HK-2 (cell line): ENCODE results near the gene DDX5.
"Not testable (repeated sequence)": the region's sequence is repeated elsewhere in the genome, so short reads cannot be mapped to it uniquely, and the experiment has no call there.

Experiments
- DNase-seq: peaks from one replicate; pipeline ENCODE4 v3.0.0-alpha.2; 2018; ENCODE audit not compliant: unreplicated experiment

Gene DDX5

GRCh38 chr17:64492481-64493109, 13.5 kb downstream of the DDX5 start:
- DNase-seq, result no peak

- DNase-seq, result no peak
These were observed 14.1 kb downstream of the DDX5 start for GRCh38 chr17:64491994-64492393.

GRCh38 chr17:64491034-64491860, 14.8 kb downstream of the DDX5 start:
- DNase-seq, result no peak

GRCh38 chr17:64488301-64488700, 17.8 kb downstream of the DDX5 start:
- DNase-seq, result no peak

- DNase-seq, result no peak
These were observed 21.7 kb downstream of the DDX5 start for GRCh38 chr17:64484380-64484779.

GRCh38 chr17:64480951-64481350, 25.1 kb downstream of the DDX5 start:
- DNase-seq, result no peak

- DNase-seq, result no peak
These were observed 28.2 kb downstream of the DDX5 start for GRCh38 chr17:64477849-64478248.

- no peak for DNase-seq
These were observed 33.5 kb downstream of the DDX5 start for GRCh38 chr17:64472564-64472963.

- no peak for DNase-seq
These were observed 34.6 kb downstream of the DDX5 start for GRCh38 chr17:64471440-64471839.

- DNase-seq, result no peak
These were observed 35.5 kb downstream of the DDX5 start for GRCh38 chr17:64470625-64471024.

- not testable (repeated sequence) for DNase-seq
These were observed 39.3 kb downstream of the DDX5 start for GRCh38 chr17:64466834-64467233.

GRCh38 chr17:64466019-64466735, 39.9 kb downstream of the DDX5 start:
- no peak for DNase-seq

GRCh38 chr17:64461788-64462187, 44.3 kb downstream of the DDX5 start:
- DNase-seq, result no peak

GRCh38 chr17:64460955-64461354, 45.1 kb downstream of the DDX5 start:
- DNase-seq, result no peak

GRCh38 chr17:64459818-64460217, 46.3 kb downstream of the DDX5 start:
- not testable (repeated sequence) for DNase-seq

GRCh38 chr17:64459284-64459747, 46.8 kb downstream of the DDX5 start:
- peak; percentile 35 for DNase-seq

GRCh38 chr17:64458756-64459155, 47.3 kb downstream of the DDX5 start:
- DNase-seq, result no peak

GRCh38 chr17:64457156-64457555, 48.9 kb downstream of the DDX5 start:
- DNase-seq, result no peak

GRCh38 chr17:64455993-64456885, 49.9 kb downstream of the DDX5 start:
- DNase-seq, result no peak

GRCh38 chr17:64449545-64449944, 56.5 kb downstream of the DDX5 start:
- no peak for DNase-seq

- DNase-seq, result peak; percentile 27
These were observed 57.2 kb downstream of the DDX5 start, which contains the start of gene MILR1 for GRCh38 chr17:64448665-64449512. TSS of gene MILR1 (plus strand) at chr17:64449115. CDS start at chr17:64449169, 54 bp downstream.
